SW 1271 (cell line): ENCODE measurements around the gene SLC2A11.

Experiments
- DNase-seq, 2 experiments: peaks; one replicate each; lab custom pipeline; 2025; lab: John Stamatoyannopoulos, UW

Gene SLC2A11

GRCh38 chr22:23857606-23858483, at the start of gene SLC2A11:
Gene SLC2A11 (plus strand): TSS chr22:23857875. CDS start chr22:23858000, 125 bp downstream.
- DNase-seq: peak; percentile 81 to 91

GRCh38 chr22:23812378-23812777, 45.3 kb upstream of the SLC2A11 start:
- no peak for DNase-seq

- no peak for DNase-seq
Observed at GRCh38 chr22:23815541-23816155, 42.0 kb upstream of the SLC2A11 start.

GRCh38 chr22:23816156-23816976, 41.3 kb upstream of the SLC2A11 start:
- no peak for DNase-seq

GRCh38 chr22:23817146-23817545, 40.5 kb upstream of the SLC2A11 start:
- no peak for DNase-seq

- no peak for DNase-seq
Observed at GRCh38 chr22:23818541-23818940, 39.1 kb upstream of the SLC2A11 start.

GRCh38 chr22:23820748-23821211, 36.9 kb upstream of the SLC2A11 start:
- DNase-seq: no peak

GRCh38 chr22:23822101-23822671, 35.5 kb upstream of the SLC2A11 start:
- no peak for DNase-seq

GRCh38 chr22:23823331-23823791, 34.3 kb upstream of the SLC2A11 start:
- no peak for DNase-seq

- no peak for DNase-seq
Observed at GRCh38 chr22:23824476-23825245, 33.0 kb upstream of the SLC2A11 start.

- no peak for DNase-seq
Observed at GRCh38 chr22:23825246-23825905, 32.3 kb upstream of the SLC2A11 start.

- DNase-seq: no peak
Observed at GRCh38 chr22:23826510-23827350, 30.9 kb upstream of the SLC2A11 start.

- no peak for DNase-seq
Observed at GRCh38 chr22:23827351-23827995, 30.2 kb upstream of the SLC2A11 start.

GRCh38 chr22:23828800-23829680, 28.6 kb upstream of the SLC2A11 start:
- no peak for DNase-seq

GRCh38 chr22:23829845-23830372, 27.8 kb upstream of the SLC2A11 start:
- DNase-seq: no peak

- DNase-seq: no peak
Observed at GRCh38 chr22:23831261-23831660, 26.4 kb upstream of the SLC2A11 start.

GRCh38 chr22:23831781-23832180, 25.9 kb upstream of the SLC2A11 start:
- DNase-seq: no peak
